Cardiac fibroblast (primary cell): ENCODE measurements around the gene KLF6.

ENCODE experiments used
- DNase-seq, 2 donors: peaks; one replicate each; pipeline versions ENCODE4 v3.0.0 to v3.0.0-alpha.2; 2010; ENCODE audit warnings: low read depth in 2 of 2
- H3K4me3 ChIP-seq, 2 donors: replicated peaks in 1 of 2; 1 replicate in 1 of 2; 2 replicates in 1 of 2; pipeline ENCODE4 v1.5.1; 2011; ENCODE audit warnings: low read depth in 2 of 2, low read length in 2 of 2, mild to moderate bottlenecking in 2 of 2, moderate library complexity in 1 of 2
- TF ChIP-seq, protein P1 (sequence below): IDR thresholded peaks from one replicate; pipeline ENCODE4 v1.5.1; 2011; ENCODE audit warnings: low read depth, mild to moderate bottlenecking, low read length, inconsistent platforms

The KLF6 gene

DNA sequence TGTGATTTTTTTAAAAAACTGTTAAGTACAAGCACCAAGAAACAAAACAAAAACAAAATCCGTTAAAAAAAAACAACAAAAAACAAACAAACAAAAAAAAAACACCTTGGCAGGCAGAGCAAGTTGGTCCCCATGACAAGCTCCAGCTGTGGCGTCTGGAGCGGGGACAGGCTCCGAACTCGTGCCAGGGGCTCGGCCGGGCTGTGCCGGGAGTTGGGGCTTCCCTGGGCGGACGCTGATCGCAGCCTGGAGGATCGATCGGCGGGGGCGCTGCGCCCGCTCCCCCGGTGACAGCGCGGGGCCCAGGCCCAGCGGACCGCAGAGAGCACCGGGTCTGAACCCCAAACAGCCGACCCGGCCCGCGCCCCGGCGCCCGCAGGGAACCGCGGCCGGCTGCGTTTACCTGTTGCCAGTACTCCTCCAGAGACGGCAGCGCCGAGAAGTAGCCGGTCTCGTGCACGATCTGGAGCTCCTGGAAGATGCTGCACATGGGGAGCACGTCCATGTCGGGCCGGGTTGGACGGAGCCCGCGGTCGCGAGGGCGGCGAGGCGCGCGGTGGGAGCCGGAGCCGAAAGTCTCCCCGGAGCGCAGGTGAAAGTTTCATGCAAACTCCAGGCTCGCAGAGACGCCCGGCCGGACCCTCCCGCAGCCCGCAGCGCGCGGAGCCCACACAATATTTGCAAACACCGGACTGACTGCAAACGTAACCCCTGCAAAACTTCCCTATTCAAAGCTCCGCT is at the start of gene KLF6:
KLF6 (minus strand) TSS at position 700 of the 741 bp plus-strand sequence; CDS start at position 505, 195 bp downstream.
- TF ChIP-seq, protein P1, sequence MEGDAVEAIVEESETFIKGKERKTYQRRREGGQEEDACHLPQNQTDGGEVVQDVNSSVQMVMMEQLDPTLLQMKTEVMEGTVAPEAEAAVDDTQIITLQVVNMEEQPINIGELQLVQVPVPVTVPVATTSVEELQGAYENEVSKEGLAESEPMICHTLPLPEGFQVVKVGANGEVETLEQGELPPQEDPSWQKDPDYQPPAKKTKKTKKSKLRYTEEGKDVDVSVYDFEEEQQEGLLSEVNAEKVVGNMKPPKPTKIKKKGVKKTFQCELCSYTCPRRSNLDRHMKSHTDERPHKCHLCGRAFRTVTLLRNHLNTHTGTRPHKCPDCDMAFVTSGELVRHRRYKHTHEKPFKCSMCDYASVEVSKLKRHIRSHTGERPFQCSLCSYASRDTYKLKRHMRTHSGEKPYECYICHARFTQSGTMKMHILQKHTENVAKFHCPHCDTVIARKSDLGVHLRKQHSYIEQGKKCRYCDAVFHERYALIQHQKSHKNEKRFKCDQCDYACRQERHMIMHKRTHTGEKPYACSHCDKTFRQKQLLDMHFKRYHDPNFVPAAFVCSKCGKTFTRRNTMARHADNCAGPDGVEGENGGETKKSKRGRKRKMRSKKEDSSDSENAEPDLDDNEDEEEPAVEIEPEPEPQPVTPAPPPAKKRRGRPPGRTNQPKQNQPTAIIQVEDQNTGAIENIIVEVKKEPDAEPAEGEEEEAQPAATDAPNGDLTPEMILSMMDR = no peak
- H3K4me3 ChIP-seq = peak within 1 kb of the TSS; percentile 79 to 90
- peak; percentile 42 to 64 for DNase-seq

DNA sequence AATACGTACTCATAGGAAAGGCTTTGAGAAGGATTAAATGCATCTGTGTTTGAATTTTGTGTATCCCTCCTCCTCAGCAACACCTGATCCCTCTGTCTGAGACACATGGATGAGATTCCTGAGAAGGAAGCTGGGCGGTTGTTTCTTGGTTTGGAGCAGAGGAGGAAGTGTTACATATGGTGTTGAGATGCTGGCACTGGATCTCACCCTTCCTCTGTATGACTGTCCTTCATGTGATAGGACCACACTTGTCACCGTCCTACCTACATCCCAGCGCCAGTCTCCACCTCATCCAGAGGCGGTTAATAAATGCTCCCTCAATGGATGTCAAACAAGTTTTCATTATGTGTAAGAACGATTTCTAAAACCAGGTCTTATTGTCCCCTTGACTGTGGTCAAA is 49.4 kb upstream of the KLF6 start:
- no peak overlapping the region for H3K4me3 ChIP-seq
- DNase-seq = no peak
- TF ChIP-seq, protein P1 = no peak

DNA sequence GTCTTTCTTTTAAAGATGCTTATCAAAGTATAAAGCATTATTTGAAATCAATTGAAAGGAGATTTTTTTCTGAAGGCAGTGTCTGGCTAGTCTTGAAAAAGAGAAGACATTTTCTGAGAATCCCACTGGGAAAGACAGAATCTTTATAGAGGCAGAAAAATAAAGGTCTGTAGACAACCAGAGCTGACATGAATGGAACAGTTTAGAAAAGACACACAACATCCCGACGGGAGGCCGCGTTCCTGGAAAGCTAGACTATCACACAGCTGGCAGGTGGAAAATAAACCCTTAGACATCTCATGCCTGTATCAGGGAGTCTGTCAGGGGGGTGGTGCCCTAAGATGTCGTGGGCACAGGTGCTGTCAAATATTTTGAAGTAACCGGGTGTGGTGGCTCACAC is 48.0 kb upstream of the KLF6 start:
- H3K4me3 ChIP-seq = no peak overlapping the region
- DNase-seq = no peak
- TF ChIP-seq, protein P1 = no peak

DNA sequence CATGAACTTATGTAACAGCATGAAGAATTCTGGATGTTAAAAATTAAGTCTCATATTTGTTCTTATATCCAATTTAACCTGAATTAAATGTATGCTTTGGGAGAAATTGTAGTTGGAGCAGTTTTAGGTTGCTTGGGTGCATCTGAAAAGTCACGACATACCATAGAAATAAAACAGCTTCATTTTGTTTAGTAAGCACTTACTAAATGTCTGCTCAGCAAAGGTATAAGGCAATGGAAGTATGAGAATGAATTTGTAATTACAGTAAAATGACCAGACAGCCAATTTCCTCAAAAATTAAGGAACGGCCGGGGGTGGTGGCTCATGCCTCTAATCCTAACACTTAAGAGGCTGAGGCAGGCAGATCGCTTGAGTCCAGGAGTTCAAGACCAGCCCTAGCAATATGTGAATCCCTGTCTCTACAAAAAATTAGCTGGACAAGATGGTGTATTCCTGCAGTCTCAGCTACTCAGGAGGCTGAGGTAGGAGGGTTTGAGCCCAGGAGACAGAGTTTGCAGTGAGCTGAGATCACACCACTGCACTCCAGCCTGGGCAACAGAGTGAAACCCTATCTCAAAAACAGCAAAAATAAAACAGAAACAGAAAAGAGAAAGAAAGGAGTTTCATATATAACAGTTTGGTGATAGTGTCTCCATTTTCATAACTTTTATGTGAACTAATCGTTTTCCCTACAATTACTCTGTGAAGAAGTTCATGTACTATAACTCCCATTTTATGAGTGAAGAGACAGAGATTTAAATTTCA is 47.2 kb upstream of the KLF6 start:
- H3K4me3 ChIP-seq = no peak overlapping the region
- no peak for DNase-seq
- TF ChIP-seq, protein P1 = no peak

DNA sequence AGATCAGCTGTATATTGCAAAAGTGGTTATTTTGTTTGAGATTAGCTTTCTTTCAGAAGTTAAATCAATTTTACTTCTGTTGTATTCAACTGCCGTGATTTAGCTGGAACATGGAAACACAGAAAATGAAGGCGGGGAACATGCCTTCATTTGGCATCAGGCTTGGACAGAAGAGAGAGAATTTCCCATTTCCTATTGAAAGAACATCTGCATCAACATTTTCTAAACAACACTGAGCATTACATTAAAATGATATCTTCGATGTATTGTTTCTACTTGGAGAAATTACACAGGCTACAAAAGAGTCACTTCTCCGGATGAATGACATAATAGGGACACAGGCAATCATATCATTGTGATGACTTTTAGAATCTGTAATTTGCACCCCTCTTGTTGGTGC is 46.6 kb upstream of the KLF6 start:
- no peak for DNase-seq
- H3K4me3 ChIP-seq = no peak overlapping the region
- TF ChIP-seq, protein P1 = no peak

DNA sequence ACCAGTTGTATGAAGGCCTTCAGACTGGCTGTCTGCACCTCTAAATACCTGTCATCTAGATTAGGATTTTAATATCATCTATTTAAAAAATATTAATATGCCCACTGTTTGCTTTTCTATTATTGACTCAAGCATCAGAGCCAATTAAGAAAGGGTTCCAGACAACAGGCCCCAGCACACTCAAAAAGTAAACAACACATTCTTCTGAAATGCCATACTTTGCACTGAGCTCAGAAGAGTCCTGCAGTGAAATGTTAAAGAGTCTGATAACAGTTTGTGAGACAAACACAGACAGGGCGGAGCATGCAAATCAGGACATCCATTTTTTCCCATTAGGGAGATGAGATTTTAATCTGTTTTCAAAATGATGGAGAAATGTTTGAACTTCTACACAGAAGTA is 45.9 kb upstream of the KLF6 start:
- no peak for DNase-seq
- H3K4me3 ChIP-seq = no peak overlapping the region
- TF ChIP-seq, protein P1 = no peak
